SK-MEL-5 (cell line): ENCODE measurements around the gene NEURL1. TPM values are rescaled to one million over a fixed set of nuclear protein-coding genes. Genes with fewer than 3 reads are reported as not detected.

Experiments used
- DNase-seq: peaks from one replicate; pipeline ENCODE4 v3.0.0-alpha.2; 2016; ENCODE audit warnings: low read depth, low spot score
- in situ Hi-C: cut with HindIII; loops from 2 replicates; pipeline ENCODE4 v1.10.0; 2016; ENCODE audit warnings: low sequenced_read_pairs, high pct_unique_total_duplicates, low pct_unique_long_range_greater_than_20kb
- total RNA-seq: library from RNA; depleted of rRNA; stranded (reverse); fragments of >200 nt; shearing (Covaris generic); gene quantifications from 2 replicates; pipeline ENCODE4 v1.2.3, GENCODE V29; 2014

NEURL1 gene
- total RNA-seq, 1 experiment from 2014 or later: 0.58 TPM

GRCh38 chr10:103616705-103617601, 123.4 kb downstream of the NEURL1 start:
- in situ Hi-C loops: no loop called here
- no peak for DNase-seq

DNA sequence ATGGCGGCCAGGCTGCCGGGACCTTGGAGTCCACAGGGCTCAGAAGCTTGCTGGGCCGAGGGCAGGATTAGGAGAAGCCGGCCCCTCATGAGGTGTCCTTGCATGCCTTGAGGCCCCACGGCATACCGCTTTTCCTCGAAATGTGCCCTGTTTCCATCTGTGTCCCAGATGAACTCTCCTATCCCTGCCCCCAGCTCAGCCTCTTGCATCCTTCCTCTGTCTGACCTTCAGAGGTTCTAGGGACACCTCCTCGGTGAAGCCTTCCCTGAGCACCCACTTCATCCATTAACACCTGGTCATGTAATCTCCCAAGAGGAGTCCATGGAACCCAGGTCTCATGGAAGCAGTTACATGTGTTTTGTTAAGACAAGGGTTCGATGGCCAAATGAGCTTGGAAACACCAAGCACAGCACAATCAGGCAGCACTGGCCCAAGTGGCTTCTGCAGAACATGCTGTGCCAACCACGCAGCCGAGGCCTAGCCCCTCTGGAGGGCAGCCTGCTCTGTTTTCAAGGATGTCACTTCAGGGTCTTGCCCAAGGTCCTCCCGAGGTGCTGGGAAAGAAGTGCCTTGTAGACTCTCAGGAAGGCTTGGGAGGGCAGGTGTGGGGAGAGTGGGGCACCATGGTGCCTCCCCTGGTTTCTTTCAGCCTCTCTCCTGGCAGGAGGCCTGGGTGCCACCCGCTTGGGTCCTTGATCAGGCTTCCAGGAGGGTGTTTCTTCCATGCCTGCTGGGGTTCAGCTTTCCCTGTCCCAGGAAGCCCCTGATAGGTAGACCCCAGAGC, 124.3 kb downstream of the NEURL1 start:
- in situ Hi-C loops: no loop called here
- no peak for DNase-seq

- no peak for DNase-seq
- in situ Hi-C loops: no loop called here
These were observed 125.3 kb downstream of the NEURL1 start for GRCh38 chr10:103618575-103619423.

GRCh38 chr10:103619424-103620351, 126.2 kb downstream of the NEURL1 start:
- no peak for DNase-seq
- in situ Hi-C loops: no loop called here

DNA sequence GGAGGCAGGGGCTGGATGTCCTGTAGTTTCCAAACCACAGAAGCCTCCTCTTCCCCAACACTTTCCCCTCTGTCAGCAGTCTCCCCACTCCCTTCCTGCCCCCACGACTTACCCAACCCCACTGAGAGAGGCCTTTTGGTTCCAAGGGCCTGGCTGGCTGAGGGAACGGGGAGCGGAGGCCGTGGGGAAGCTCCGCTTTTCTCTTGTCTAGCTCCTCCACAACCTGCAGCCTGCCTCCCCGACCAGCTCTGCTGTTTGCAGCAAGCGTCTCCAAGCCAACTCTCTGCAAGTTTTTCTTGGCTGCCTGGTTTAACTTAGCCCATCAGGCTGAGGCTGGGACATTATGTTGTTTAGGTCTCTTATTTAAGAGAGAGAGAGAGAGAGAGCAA, 126.8 kb downstream of the NEURL1 start:
- in situ Hi-C loops: no loop called here
- DNase-seq: no peak

DNA sequence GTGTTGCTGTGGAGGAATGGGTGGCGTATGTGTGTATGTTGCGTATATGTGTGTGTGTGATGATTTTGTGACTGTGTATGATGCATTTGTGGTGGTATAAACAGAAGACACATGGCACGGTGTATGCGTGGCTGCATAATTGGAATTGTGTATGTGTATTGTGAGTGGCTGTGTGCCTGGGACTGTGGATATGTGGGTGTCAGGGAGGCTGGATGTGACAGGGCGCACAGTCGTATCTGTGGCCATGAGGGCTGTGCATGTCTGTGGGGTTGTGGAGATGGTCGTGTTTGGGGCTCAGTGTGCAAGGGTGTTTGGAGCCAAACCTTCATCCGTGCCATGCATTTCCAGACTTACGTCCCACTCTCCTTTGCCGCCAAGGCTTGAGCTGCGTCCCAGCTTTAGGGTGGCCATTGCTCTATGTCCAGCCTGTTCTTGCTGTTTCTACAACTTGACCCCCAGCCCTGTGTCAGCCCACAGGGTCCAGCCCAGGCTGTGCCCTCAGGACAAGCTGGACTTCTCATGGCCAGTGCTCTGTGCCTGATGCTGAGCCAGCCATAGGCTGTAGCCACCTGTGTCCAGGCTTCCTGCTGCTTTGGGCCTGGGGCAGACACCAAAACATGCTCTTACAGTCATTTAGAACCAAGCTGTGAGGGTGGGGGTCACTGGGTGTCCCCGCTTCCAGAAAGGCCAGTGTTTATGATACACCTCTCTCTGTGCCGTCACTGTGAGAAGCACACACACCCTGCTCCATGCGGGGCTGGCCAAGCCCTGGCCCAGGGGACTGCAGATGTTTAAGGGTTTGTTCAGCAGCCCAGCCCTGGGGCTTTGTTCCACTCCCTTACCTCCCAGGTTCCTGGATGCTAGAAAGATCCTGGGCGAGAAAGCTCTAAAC, 127.6 kb downstream of the NEURL1 start:
- in situ Hi-C loops: no loop called here
- DNase-seq: no peak

- in situ Hi-C loops: no loop called here
- no peak for DNase-seq
These were observed 128.2 kb downstream of the NEURL1 start for GRCh38 chr10:103621783-103622125.

- no peak for DNase-seq
- in situ Hi-C loops: no loop called here
These were observed 128.8 kb downstream of the NEURL1 start for GRCh38 chr10:103622286-103622685.

GRCh38 chr10:103622935-103623574, 129.6 kb downstream of the NEURL1 start:
- in situ Hi-C loops: no loop called here
- DNase-seq: no peak

GRCh38 chr10:103626178-103626577, 132.7 kb downstream of the NEURL1 start:
- in situ Hi-C loops: no loop called here
- no peak for DNase-seq

GRCh38 chr10:103627111-103627892, 133.8 kb downstream of the NEURL1 start:
- in situ Hi-C loops: no loop called here
- no peak for DNase-seq

DNA sequence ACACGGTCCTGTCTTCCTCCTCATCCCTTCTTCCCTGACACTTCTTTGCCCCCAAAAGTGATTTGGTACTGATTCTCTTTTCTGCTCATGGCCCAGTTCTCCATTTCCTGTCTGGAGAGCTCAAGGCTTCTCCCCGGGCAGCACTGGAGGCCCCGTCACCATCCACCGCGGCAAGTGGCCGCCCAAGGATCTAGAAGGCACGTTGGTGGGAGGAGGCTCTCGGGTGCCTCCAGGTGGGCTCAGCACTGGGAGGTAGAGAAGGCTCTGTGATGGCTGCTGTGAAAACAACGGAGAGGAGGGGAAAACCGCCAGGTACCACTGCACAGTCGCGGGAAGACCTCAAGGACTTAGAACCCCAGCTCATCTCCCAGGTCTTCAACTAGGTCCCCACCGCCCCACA, 134.4 kb downstream of the NEURL1 start:
- in situ Hi-C loops: no loop called here
- DNase-seq: no peak

- DNase-seq: no peak
- in situ Hi-C loops: no loop called here
These were observed 136.1 kb downstream of the NEURL1 start for GRCh38 chr10:103629581-103629980.

DNA sequence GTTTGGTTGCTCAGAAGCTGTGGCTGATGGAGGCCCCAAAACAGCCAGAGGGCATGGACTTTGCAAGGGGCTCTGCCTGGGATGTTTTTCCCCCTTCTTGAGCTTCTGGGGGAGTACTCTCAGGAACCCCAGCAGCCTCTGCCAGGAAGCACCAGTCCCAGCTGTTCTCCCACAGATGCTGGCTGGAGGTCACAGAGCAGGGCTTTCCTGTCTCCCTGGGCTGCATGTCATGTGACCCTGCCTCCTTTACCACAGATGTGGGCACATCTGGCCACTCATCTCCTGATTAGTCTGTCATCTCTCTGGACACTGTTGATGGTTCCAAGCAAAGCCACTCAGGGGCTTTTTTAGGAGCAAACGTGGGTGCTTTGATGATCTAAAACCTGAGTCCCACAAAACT, 136.7 kb downstream of the NEURL1 start:
- in situ Hi-C loops: no loop called here
- no peak for DNase-seq

DNA sequence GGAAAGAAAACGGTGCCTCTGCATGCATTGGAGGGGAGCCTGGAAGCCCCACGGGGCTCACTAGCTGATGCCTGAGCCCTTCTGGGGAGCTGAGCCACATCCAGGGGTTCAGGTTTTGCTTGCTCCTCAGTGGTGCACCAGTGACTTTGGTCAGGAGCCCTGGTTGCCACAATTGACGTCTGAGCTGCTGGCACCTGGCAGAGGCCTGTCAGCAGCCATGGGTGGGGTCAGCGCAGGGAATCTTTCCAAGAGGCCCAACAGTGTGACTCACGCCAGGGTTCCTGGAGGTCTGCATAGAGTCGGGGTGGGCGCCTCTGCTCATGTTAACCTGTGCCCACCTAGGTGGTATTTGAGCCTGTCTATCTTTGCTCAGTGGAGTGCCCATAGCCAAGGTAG, 138.7 kb downstream of the NEURL1 start:
- no peak for DNase-seq
- in situ Hi-C loops: no loop called here
